Kidney (tissue), 14 donors: Measurements from ENCODE around the gene CCL13. TPM values are rescaled to one million over a fixed set of nuclear protein-coding genes. Genes with fewer than 3 reads are reported as not detected.
A peak's percentile ranks its signal among the peaks of the same experiment; 100 is the strongest.

Experiments used
- DNase-seq, 5 donors: peaks; one replicate each; pipeline ENCODE4 v3.0.0-alpha.2; 2013 to 2020
- FAIRE-seq: peaks from 2 replicates; lab custom pipeline; 2012; peaks lifted over from hg19 to GRCh38; lab: Jason Lieb, UNC
- H3K27ac ChIP-seq, 2 donors: one replicate each; pipeline ENCODE4 v1.7.0; 2013; ENCODE audit warnings: low read depth in 2 of 2, low read length in 2 of 2, inconsistent platforms in 1 of 2
- H3K27me3 ChIP-seq: one replicate; pipeline ENCODE4 v1.7.1; 2013; ENCODE audit warnings: low read length, inconsistent platforms; ENCODE audit not compliant: control insufficient read depth, insufficient read depth
- H3K36me3 ChIP-seq, 3 donors: one replicate each; pipeline versions ENCODE4 v1.7.0 to v1.7.1; 2013; ENCODE audit warnings: low read length in 3 of 3, control low read depth in 1 of 3, inconsistent platforms in 1 of 3; ENCODE audit not compliant: insufficient read depth in 3 of 3, control insufficient read depth in 2 of 3
- H3K4me1 ChIP-seq, 3 donors: one replicate each; pipeline versions ENCODE4 v1.7.0 to v1.7.1; 2013; ENCODE audit warnings: low read length in 3 of 3, inconsistent platforms in 1 of 3, low read depth in 1 of 3; ENCODE audit not compliant: control insufficient read depth in 2 of 3, insufficient read depth in 2 of 3
- H3K4me3 ChIP-seq, 3 donors: one replicate each; pipeline versions ENCODE4 v1.7.0 to v1.8.1; 2013; ENCODE audit warnings: low read length in 3 of 3, control low read depth in 1 of 3, inconsistent platforms in 1 of 3
- H3K9ac ChIP-seq, 3 donors: one replicate each; pipeline versions ENCODE4 v1.7.0 to v1.7.1; 2013; ENCODE audit warnings: low read length in 3 of 3, control low read depth in 1 of 3, inconsistent platforms in 1 of 3
- H3K9me3 ChIP-seq, 3 donors: one replicate each; pipeline versions ENCODE4 v1.7.0 to v1.7.1; 2013; ENCODE audit warnings: low read length in 3 of 3, control low read depth in 1 of 3, inconsistent platforms in 1 of 3; ENCODE audit not compliant: control insufficient read depth in 2 of 3, insufficient read depth in 1 of 3
- CTCF ChIP-seq: IDR thresholded peaks from 3 replicates; pipeline ENCODE4 v1.5.1; 2012; ENCODE audit warnings: mild to moderate bottlenecking, moderate library complexity, borderline replicate concordance; ENCODE audit not compliant: insufficient read depth; ENCODE audit errors: extremely low read depth
- intact Hi-C: fragments of 100-400 bp; cut with DNase I; formaldehyde crosslinking; loops from one replicate; pipeline ENCODE4 v1.11.1; 2022
- polyA plus RNA-seq: library from polyadenylated mRNA; stranded (reverse); fragments of 350-450 nt; fragmentation: Illumina TruSeq; extraction: RNeasy Lipid Tissue Mini Kit (QIAGEN cat#74804); gene quantifications from one replicate; pipeline ENCODE4 v1.2.3, GENCODE V29; 2014; ENCODE audit warnings: low read depth, low replicate concordance; ENCODE audit not compliant: insufficient read depth
- total RNA-seq: library from RNA; stranded (reverse); fragmentation: NEBNext Ultra II Directional; extraction: Animal tissue kit (Norgen Biotek cat#: 25700); gene quantifications from one replicate; pipeline ENCODE4 v1.2.1, GENCODE V29; 2021
- donor health status: control.
- donor health status: control.
- donor health status: control.
- donor health status: control.
- donor health status: control.
- donor health status: DM: yes; HTN: yes; CAD: no.
- donor health status: Normal renal cell carcinoma (clear cell type).

CCL13 gene
- total and polyA plus RNA-seq, 2 donors from 2014 or later, result 1.1 TPM; not detected in 1

- FAIRE-seq (no peak), DNase-seq (no peak)
- H3K27me3 ChIP-seq, result no peaks in the 10 kb centered on the region
- intact Hi-C loops, result no loop called here
- H3K9me3 ChIP-seq, result no peaks in the 10 kb centered on the region
- no peaks in the 10 kb centered on the region for H3K36me3 ChIP-seq
- H3K4me1 ChIP-seq, result no peaks in the 10 kb centered on the region
- H3K4me3 ChIP-seq, result no peak overlapping the region
- no peak overlapping the region for H3K27ac ChIP-seq
- no peak for TF ChIP-seq CTCF
- H3K9ac ChIP-seq, result no peak overlapping the region
Observed at GRCh38 chr17:34358631-34359030, 2.4 kb downstream of the CCL13 start.

GRCh38 chr17:34360601-34361270 lies 4.5 kb downstream of the CCL13 start:
- DNase-seq (no peak), FAIRE-seq (no peak)

GRCh38 chr17:34361478-34362061 lies 5.3 kb downstream of the CCL13 start:
- Histone ChIP-seq H3K27ac (no peak overlapping the region), H3K9ac (no peak overlapping the region), H3K4me3 (no peak overlapping the region), H3K9me3 (no peaks in the 10 kb centered on the region), H3K4me1 (no peaks in the 10 kb centered on the region), H3K36me3 (no peaks in the 10 kb centered on the region), H3K27me3 (no peaks in the 10 kb centered on the region)
- intact Hi-C loops, result loop anchor here (5.0 kb wide), 1 partner anchor 164 kb away; no protein-coding TSS in a partner anchor
- peak; percentile 100 for TF ChIP-seq CTCF
- FAIRE-seq (peak; percentile 92), DNase-seq (peak; percentile 91 to 95 (median 94))

More at GRCh38 chr17:34360601-34361270, 4.5 kb downstream of the CCL13 start:
- Histone ChIP-seq H3K4me3 (no peak overlapping the region), H3K4me1 (no peaks in the 10 kb centered on the region), H3K9ac (no peak overlapping the region), H3K27ac (no peak overlapping the region), H3K9me3 (no peaks in the 10 kb centered on the region), H3K36me3 (no peaks in the 10 kb centered on the region), H3K27me3 (no peaks in the 10 kb centered on the region)
- no peak for TF ChIP-seq CTCF
- intact Hi-C loops, result loop anchor here (5.0 kb wide), 1 partner anchor 163 kb away; no protein-coding TSS in a partner anchor
